ENCODE measurements around the gene SSTR1.
"Not testable (repeated sequence)": the region's sequence is repeated elsewhere in the genome, so short reads cannot be mapped to it uniquely, and the experiment has no call there.

The SSTR1 gene, protein sequence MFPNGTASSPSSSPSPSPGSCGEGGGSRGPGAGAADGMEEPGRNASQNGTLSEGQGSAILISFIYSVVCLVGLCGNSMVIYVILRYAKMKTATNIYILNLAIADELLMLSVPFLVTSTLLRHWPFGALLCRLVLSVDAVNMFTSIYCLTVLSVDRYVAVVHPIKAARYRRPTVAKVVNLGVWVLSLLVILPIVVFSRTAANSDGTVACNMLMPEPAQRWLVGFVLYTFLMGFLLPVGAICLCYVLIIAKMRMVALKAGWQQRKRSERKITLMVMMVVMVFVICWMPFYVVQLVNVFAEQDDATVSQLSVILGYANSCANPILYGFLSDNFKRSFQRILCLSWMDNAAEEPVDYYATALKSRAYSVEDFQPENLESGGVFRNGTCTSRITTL

DNA sequence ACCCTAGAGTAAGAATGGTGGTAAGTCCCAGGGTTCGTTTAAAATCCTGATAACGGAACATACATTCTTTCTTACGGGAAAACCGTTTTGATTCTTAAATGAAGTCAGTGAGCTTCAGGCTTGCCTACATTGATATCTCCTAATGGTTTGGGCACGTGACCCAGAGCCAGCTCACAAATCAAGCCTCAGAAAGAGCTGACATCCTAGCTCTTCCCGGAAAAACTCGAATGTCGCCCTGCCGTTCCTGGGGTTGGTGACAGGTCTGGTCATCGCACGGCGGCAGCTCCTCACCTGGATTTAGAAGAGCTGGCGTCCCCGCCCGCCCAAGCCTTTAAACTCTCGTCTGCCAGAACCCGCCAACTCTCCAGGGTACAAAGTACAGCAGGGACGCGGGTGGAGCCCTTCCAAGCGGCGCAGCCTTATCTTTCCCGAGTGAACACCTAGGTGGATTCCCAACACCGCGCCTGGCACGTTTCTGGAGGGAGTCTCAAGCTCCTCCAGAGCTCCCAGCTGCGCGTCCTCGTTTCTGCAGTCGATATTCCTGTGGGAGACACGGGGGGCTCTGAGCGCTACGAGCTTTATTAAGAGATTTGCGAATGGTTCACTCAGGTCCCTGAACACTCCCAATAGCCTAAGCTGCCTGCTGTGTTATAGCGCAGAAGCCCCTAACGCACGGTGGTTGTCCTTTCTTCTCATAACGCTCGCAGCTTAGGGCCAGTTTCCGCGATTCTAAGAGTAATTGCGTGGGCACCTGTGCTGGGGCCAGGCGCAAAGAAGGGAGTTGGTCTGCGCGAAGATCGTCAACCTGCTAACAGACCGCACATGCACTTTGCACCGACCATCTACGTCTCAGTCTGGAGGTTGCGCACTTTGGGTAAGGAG is at the start of gene SSTR1:
TSS of gene SSTR1 (plus strand) at position 169 of the 882 bp plus-strand sequence. CDS start 1,486 bp downstream, outside the sequence.
- DNase-seq (ENCODE audit: low read depth in 2 of 2, low spot score in 1 of 2): no peak

DNA sequence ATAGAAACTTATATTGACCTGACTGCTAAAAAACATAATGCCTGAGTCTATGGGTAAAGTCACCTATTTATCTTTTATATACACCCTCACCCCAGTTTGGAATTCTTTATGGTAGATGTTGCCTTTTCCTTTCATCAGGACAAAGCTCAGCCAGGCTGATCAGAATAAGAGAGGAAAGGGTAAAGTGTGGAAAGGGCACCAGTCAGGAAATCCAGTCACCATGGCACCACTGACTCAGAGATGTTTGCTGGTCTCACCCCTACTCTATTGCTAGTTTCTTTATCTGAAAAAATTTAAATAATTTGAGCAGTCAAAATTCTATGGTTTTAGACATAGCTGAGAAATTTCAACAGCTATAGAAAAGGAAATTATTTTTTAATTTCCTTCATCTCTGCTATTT is 49.2 kb upstream of the SSTR1 start:
- DNase-seq (ENCODE audit: low read depth in 2 of 2, low spot score in 1 of 2): no peak

DNA sequence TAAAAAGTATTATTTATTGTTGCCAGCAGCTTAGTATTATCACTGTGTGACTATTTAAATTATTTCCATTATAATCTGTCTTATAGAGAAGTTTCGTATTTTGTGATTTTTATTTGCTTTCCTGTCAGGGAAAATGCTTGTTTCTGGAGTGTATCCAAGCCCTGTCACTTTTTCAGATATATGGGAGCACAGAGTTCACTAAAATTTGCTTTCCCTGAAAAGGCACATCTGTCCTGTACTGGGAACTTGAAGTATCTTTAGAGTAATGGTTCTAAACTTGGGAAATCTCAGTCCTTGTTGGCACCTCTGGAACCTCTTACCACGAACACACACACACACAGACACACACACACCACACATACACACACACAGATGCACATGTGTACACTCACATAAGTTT is 39.3 kb upstream of the SSTR1 start:
- DNase-seq (ENCODE audit: low read depth in 2 of 2, low spot score in 1 of 2): no peak

DNA sequence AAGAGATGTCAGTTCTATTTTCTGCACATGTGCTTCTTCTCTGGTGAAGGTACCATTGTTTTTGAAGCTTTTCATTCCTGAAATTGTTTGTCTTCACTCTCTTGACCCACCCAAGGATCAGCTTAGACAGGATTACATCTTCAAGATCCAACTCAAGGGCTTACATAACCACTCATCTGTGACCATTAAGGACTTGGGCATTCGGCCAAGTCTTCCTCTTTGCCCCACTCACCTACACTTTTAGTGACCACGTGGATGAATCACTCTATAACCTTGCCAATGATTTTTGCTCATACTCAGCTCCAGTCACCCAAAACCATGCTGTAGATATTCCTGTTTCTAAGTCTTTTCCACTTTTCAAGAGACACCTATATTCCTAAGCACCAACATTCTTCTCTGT is 36.5 kb upstream of the SSTR1 start:
- no peak for DNase-seq (ENCODE audit: low read depth in 2 of 2, low spot score in 1 of 2)

DNA sequence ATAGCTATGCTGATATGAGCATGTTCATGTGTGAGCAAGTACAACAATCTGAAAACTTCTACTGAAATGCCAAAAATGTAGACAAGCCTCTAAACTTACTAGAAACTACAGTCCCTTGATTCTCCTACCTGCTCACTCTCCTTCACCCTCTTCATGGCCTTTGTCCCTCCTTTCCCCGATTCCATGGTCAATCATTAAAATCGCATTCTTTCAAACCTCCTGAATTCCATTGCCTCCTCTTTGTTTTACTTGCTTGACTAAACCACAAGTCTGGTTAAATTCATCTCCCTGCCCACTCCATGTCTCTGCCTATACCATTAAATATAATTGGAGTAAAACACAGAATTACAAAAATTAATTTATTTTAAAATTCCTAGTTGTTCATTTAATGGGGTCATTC is 33.0 kb upstream of the SSTR1 start:
- no peak for DNase-seq (ENCODE audit: low read depth in 2 of 2, low spot score in 1 of 2)

DNA sequence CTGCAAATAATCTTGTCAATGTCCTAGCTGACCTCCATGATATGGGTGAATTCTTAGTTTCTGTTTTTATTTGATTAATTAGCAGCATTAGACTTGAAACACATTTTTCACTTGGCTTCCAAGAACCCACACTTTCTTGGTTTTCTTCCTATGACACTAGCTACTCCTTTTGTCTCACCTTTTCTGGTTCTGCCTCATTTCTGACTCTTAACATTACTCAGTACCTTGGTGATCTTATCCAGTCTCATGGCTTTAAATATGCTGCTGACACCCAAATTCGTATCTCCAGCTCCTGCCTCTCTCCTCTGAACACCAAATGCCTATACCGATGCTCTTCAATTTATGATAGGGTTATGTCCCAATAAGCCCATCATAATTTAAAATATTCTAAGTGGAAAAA is 32.0 kb upstream of the SSTR1 start:
- no peak for DNase-seq (ENCODE audit: low read depth in 2 of 2, low spot score in 1 of 2)

DNA sequence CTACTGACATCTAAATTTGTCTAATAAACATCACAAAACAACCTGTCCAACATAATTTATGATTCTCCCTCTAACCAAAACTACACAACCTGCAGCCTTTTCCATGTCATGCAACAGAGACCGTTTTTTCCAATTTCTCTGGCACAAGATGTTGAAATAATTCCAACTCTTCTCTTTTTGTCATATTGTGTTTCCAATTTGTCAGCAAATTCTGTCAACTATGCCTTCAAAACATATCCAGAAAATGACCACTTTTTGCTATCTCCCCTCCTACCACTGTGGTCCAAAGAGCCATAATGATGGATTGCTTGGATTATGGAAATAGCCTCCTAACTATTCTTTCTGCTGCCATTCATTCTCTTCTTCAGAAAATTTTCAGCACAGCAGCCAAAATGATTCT is 31.3 kb upstream of the SSTR1 start:
- DNase-seq (ENCODE audit: low read depth in 2 of 2, low spot score in 1 of 2): no peak

DNA sequence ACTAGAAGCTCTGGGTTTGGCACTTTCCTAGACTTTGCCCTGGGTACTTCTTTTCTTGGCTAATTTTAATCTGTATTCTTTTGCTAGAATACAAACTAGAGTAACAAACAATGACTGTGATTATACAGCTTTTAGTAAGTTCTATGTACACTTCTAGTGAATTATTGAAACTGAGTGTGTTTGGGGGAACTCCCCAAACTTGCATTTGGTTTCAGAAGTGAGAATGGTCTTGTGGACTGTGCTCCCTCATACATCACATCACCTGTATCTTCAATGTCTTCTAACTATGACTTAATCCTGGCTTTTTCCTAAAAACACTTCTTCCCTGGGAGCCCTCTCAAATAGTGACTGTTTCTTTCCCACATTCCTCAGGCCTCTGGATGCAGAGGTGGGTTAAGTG is 23.6 kb upstream of the SSTR1 start:
- no peak for DNase-seq (ENCODE audit: low read depth in 2 of 2, low spot score in 1 of 2)

DNA sequence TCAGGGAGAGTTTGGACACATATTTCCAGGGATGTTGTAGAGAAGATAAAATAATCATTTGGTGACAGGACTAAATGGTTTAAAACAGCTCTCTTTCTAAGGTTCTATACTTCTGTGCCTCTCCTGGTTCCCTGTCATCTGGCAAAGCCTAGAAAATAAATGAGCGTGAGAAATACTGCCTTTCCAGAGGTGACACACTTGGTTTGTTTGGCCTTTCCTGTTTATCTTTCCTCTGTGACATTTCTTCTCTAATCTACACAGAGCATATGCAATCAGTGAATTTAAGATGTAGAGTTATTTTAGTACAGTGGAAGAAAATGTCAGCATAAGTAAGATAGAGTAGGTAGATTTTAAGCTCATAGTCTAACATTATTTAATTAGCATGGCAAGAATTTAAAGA is 22.0 kb upstream of the SSTR1 start:
- DNase-seq (ENCODE audit: low read depth in 2 of 2, low spot score in 1 of 2): no peak

DNA sequence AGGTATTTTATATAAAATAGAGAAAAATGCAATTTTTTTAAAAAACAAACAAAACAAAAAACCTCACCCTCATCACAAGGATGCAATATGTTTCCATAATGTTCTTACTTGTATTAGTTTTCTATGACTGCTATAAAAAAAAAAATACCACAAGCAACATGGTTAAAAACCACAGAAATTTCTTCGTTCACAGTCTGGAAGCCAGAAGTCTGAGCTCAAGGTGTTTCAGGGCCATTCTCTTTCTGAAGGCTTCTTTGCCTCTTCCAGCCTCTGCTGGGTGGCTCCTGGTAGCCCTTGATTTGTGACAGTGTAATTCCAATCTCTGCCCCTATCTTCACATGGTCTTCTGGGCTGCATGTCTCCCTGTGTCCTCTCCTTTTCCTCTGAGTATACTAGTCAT is 21.5 kb upstream of the SSTR1 start:
- no peak for DNase-seq (ENCODE audit: low read depth in 2 of 2, low spot score in 1 of 2)

DNA sequence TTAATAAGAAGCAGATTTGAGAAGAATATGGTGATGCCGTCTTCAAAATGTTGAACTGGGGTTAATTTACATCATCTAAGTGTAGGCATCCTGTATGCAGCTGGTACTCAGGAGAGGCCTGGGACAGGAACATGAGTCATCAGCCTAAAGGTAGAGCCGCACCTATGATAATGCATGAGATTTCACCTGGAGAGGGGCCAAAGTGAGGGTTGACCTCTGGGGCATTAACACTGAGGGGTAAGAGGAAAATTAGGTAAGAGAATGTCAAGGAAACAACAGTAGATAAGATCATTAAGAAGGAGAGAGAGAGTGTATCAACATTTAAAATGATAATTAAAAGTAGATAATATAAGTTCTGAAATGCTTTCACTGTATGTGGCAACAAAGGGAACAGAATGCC is 20.2 kb upstream of the SSTR1 start:
- no peak for DNase-seq (ENCODE audit: low read depth in 2 of 2, low spot score in 1 of 2)

DNA sequence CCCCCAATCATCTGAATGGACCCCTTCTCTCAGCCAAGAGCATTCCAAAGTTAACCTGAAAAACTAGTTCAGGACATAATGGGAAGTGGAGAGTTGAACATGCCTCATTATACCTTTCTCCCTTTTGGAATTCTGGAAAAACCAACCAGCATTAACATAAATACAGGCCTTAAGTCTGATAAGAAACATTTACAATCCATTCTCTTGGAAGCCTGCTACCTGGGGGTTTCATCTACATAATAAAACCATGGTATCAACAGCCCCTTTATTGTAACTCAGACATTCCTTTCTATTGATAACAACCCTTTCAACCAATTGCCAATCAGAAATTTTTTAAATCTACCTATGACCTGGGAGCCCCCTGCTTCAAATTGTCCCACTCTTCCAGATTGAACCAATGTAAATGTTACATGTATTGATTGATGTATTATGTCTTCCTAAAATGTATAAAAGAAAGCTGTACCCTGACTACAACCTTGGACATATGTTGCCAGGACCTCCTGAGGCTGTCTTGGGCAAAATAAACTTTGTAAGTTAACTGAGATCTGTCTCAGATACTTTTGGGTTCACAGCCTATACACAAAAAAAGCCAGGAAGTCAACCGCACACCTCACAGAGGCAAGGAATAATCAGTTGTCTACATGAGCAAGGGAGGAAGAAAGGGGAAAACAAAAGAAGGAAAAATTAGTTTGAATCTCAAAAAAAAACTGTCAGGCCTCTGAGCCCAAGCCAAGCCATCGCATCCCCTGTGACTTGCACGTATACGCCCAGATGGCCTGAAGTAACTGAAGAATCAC is 17.6 kb upstream of the SSTR1 start:
- DNase-seq (ENCODE audit: low read depth in 2 of 2, low spot score in 1 of 2): no peak

DNA sequence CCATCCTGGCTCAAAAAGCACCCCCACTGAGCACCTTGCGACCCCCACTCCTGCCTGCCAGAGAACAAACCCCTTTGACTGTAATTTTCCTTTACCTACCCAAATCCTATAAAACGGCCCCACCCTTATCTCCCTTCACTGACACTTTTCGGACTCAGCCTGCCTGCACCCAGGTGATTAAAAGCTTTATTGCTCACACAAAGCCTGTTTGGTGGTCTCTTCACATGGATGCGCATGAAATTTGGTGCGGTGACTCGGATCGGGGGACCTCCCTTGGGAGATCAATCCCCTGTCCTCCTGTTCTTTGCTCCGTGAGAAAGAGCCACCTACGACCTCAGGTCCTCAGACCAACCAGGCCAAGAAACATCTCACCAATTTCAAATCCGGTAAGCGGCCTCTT is 16.9 kb upstream of the SSTR1 start:
- not testable (repeated sequence) for DNase-seq (ENCODE audit: low read depth in 2 of 2, low spot score in 1 of 2)

DNA sequence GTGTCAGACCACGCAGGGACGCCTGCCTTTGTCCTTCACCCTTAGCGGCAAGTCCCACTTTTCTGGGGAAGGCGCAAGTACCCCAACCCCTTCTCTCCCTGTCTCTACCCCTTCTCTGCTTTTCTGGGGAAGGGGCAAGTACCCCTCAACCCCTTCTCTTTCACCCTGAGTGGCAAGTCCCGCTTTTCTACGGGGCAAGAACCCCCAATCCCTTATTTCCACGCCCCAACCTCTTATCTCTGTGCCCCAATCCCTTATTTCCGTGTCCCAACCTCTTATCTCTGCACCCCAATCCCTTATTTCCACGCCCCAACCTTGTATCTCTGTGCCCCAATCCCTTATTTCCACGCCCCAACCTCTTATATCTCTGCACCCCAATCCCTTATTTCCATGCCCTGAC is 16.2 kb upstream of the SSTR1 start:
- not testable (repeated sequence) for DNase-seq (ENCODE audit: low read depth in 2 of 2, low spot score in 1 of 2)

DNA sequence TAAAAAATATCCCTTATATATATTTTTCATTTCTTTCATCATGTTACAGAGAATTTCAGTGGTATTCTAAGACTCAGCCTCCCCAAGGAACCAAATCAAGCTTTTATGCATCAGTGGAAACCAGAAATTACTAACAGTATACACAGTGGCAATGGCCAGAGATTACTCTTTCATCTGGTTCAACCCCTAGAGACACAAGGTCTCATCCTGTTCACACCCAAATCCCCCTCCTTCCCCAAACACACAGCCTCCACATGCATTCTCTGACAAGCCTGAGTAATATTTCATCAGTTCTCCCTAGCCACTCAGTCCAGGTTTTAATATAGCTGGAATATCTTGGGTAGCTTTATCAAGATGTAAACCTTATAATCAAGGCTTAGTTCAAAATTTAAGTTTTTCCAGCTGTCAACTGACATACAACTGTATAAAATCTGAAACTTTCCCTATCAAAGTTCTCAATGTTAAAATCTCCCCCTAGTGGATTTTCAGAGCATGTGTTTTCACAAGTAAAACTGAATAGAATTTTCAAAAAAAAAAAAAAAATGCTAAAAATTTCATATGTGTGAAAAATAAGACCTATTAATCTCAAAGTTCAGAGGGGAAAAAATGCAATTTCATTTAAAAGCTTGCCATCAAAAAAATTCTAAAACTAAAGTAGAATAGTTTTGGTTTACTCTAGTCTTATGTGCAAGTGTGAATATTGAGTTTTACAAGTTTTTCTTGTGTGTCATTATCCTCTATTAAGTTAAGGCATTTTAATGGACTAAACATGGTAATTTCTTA is 10.5 kb upstream of the SSTR1 start:
- no peak for DNase-seq (ENCODE audit: low read depth in 2 of 2, low spot score in 1 of 2)

DNA sequence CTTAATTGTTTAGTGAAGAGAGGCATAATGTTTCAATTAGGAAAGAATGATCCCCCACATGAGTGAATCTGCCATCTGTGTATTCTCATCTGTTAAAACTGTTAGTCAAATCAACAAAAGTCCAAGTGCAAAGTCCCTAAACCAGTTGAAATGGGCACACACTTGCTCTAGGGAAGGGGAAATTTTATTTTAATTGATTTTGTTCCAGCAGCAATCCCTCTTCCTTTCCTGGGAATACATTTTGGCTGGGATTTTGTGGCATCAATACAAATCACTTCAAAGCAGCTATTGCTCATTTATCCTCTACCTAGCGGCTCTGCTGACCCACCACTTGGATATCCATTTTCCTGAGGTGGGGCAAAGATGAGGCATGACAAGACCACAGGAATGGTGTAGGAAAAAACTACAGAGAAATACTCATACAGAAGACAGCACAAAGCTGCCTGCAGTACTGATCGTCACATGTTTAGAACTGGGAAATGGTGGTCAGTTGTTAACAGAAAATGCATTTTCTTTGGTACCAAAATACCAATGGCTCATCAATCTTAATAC is 9.8 kb upstream of the SSTR1 start:
- DNase-seq (ENCODE audit: low read depth in 2 of 2, low spot score in 1 of 2): no peak

DNA sequence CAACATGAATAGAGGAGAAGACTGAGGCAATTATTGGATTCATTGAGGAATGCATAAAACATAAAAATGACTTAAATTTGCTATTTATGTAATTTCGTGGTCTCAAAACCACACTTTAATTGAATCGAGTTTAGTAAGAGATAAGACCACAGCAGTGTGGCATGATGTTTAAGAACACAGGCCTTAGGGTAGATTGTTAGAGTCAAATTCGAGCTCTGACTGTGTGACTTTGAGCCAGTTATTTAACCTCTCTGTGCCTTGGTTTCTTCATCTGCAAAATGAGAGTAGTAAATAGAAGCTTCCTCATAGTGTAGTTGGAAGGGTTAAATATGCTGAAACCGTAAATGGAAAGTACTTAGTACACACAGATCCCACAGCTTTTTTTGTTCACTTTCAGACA is 9.3 kb upstream of the SSTR1 start:
- DNase-seq (ENCODE audit: low read depth in 2 of 2, low spot score in 1 of 2): no peak

DNA sequence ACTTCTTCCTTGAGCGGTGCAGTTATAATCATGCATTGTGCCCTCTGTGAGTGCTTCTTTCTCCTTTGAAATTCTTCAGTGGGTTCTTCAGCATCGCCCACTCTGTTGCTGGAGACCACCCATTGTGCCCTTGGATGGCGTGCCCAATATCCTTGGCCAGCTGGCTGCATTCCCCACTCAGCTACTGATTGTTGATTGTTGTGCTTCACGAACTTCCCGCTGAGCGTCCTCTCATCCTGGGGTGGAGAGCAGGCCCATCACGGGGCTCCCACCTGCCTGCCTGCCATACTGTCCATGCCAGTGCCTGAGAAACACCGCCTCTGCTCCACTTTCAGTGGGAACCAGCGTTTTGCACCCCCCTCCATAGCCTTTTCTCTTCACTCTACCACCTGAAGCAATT is 8.6 kb upstream of the SSTR1 start:
- no peak for DNase-seq (ENCODE audit: low read depth in 2 of 2, low spot score in 1 of 2)

DNA sequence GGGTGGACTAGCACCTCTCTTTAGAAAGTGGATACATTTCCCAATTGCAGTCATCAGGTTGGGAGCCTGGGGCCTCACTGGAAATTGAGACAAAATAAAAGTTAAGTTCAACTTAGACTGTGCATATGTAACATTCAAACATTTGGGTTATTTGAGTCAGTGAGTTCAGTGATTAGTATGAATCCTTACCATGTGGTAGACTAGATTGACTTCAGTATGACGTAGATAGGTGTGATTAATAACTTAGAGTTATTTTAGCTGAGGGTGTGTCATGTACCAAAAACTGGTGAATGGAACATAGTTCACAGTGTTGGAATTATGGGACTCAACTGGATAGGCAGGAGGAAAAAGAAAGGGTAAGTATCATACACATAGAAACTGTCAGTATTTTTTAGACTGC is 8.0 kb upstream of the SSTR1 start:
- no peak for DNase-seq (ENCODE audit: low read depth in 2 of 2, low spot score in 1 of 2)

DNA sequence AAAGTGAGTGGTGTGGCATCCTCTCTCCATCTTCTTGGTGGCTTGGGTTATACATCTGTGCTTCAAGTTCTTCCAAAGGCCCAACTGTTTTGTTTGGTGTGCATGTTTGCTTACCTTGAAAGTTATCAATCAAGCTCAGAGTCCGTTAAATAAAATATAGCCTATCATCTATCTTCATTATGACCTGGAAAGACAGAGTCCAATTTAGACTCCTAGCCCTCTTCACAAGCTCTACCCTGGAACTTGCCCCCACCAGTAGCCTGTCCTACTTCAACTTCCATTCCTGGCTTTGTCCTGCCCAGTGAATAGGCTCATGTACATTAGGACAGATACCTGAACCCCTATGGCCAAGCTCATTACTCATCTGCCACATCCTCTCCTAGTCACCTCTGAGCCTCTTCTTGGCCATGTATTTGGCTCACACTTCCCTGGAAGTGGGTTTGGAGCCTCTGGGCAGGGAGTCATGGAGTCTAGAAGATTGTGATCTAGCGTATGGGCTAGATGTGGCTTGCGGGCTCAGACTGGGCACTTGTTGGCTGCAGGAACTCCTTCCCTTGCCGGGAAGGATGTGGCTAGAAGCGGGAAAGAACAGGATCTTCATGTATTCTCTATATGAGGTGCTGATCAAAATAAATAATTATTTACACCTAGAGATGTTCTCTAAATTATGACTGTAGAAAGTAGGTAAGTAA is 6.4 kb upstream of the SSTR1 start:
- DNase-seq (ENCODE audit: low read depth in 2 of 2, low spot score in 1 of 2): no peak
